Endodermal cell (in vitro differentiated cells): Measurements from ENCODE around the gene BLNK. TPM values are rescaled to one million over a fixed set of nuclear protein-coding genes. Genes with fewer than 3 reads are reported as not detected.

Source experiments
- DNase-seq: peaks from one replicate; pipeline ENCODE4 v3.0.0-alpha.2; 2017
- H3K27ac ChIP-seq: 2 replicates; pipeline ENCODE4 v1.5.1; 2013; ENCODE audit warnings: mild to moderate bottlenecking, low read depth, low read length, moderate library complexity
- H3K27me3 ChIP-seq: 2 replicates; pipeline ENCODE4 v1.6.1; 2013; ENCODE audit warnings: mild to moderate bottlenecking, low read length, moderate library complexity; ENCODE audit not compliant: insufficient read depth, control insufficient read depth, poor library complexity, severe bottlenecking
- H3K36me3 ChIP-seq: 2 replicates; pipeline ENCODE4 v1.7.0; 2013; ENCODE audit warnings: mild to moderate bottlenecking, low read length, moderate library complexity; ENCODE audit not compliant: control insufficient read depth, insufficient read depth
- H3K4me1 ChIP-seq: one replicate; pipeline ENCODE4 v1.7.0; 2013; ENCODE audit warnings: low read length; ENCODE audit not compliant: control insufficient read depth, insufficient read depth
- H3K4me3 ChIP-seq: 2 replicates; pipeline ENCODE4 v1.5.1; 2013; ENCODE audit warnings: mild to moderate bottlenecking, low read length, moderate library complexity
- H3K9ac ChIP-seq: 2 replicates; pipeline ENCODE4 v1.6.1; 2013; ENCODE audit warnings: mild to moderate bottlenecking, low read length, moderate library complexity; ENCODE audit not compliant: poor library complexity, severe bottlenecking; ENCODE audit errors: extremely low read depth
- H3K9me3 ChIP-seq: 2 replicates; pipeline ENCODE4 v1.6.1; 2013; ENCODE audit warnings: mild to moderate bottlenecking, low read length, moderate library complexity; ENCODE audit not compliant: control insufficient read depth
- H3K27ac Mint-ChIP-seq: 2 replicates; pipeline ENCODE4 v1.8.0; 2020; ENCODE audit warnings: mixed read lengths
- H3K27me3 Mint-ChIP-seq: 2 replicates; pipeline ENCODE4 v1.8.0; 2021; ENCODE audit warnings: mild to moderate bottlenecking, mixed read lengths; ENCODE audit not compliant: insufficient read depth
- H3K36me3 Mint-ChIP-seq: 2 replicates; pipeline ENCODE4 v1.8.0; 2020; ENCODE audit warnings: low read depth, mixed read lengths
- H3K4me1 Mint-ChIP-seq: 2 replicates; pipeline ENCODE4 v1.8.0; 2020; ENCODE audit warnings: mixed read lengths
- H3K4me3 Mint-ChIP-seq: 2 replicates; pipeline ENCODE4 v1.8.0; 2020; ENCODE audit warnings: mild to moderate bottlenecking, moderate library complexity, mixed read lengths
- H3K9me3 Mint-ChIP-seq: 2 replicates; pipeline ENCODE4 v1.8.0; 2020; ENCODE audit warnings: mild to moderate bottlenecking, mixed read lengths
- CTCF ChIP-seq: fragments of 200-600 bp; sonication (generic); conservative IDR thresholded peaks from 2 replicates; pipeline ENCODE4 v1.5.0; 2021; ENCODE audit warnings: antibody characterized with exemption, mild to moderate bottlenecking
- WGBS, 2 experiments: methylation state at CpG; one replicate each; pipeline versions ENCODE4 v1.1.5 to v1.1.7; 2013; ENCODE audit warnings: missing lambda C conversion rate in 2 of 2, mixed read lengths in 1 of 2; ENCODE audit not compliant: insufficient coverage in 1 of 2, insufficient read length in 1 of 2; 5-methylcytosine and 5-hydroxymethylcytosine counted together
- total RNA-seq, 2 donors: library from RNA; stranded (reverse); fragmentation: NEBNext Ultra II Directional in 1 of 2; extraction: Animal tissue kit (Norgen Biotek cat#: 25700) in 1 of 2; gene quantifications; 2 replicates in 1 of 2; 3 replicates in 1 of 2; pipeline ENCODE4 v1.2.1, GENCODE V29; 2021

Gene BLNK
- total RNA-seq, 2 donors from 2014 or later = not detected

DNA sequence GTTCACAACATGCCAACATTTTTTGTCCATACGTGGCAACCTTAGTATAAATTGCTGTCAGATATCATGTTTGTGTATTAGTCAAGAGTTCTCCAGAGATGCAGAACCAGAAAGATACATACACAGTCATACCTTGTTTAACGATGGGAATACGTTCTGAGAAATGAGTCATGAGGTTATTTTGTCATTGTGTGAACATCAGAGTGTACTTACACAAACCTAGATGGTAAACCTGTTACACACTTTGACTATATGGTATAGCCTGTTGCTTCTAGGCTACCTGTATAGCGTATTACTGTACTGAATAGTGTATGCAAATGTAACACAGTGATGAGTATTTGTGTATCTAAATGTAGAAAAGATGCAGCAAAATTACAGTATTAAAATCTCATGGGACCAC lies 118.9 kb downstream of the BLNK start:
- no peak for DNase-seq

More for the DNA sequence above, 118.9 kb downstream of the BLNK start:
- Mint-ChIP-seq H3K27ac (no peak overlapping the region), H3K36me3 (peaks cover 76% of the 10 kb centered on the region), H3K4me1 (peaks cover 5% of the 10 kb centered on the region), H3K27me3 (no peaks in the 10 kb centered on the region), H3K4me3 (no peak overlapping the region), H3K9me3 (no peaks in the 10 kb centered on the region)
- Histone ChIP-seq H3K9me3 (no peaks in the 10 kb centered on the region), H3K4me1 (no peaks in the 10 kb centered on the region), H3K9ac (no peak overlapping the region), H3K36me3 (peaks cover 71% of the 10 kb centered on the region), H3K27ac (no peak overlapping the region), H3K27me3 (no peaks in the 10 kb centered on the region), H3K4me3 (no peak overlapping the region)
- TF ChIP-seq CTCF = no peak
- WGBS, 2 experiments = 88 to 94% methylated on average over 2 to 4 of the region's 4 CpGs

Other genes with a start within 250 kb of the BLNK start
- gene CCNJ, start 228.0 kb downstream of the BLNK start, total RNA-seq = 10 to 100 TPM; 24.4 to 25.7 TPM
- gene ZNF518A, start 141.3 kb downstream of the BLNK start, total RNA-seq = 10 to 100 TPM; 43.3 to 45.7 TPM
- not detected for gene DNTT, start 32.9 kb upstream of the BLNK start, total RNA-seq
- gene OPALIN, start 87.4 kb upstream of the BLNK start, total RNA-seq = not detected
- gene TLL2, start 242.4 kb upstream of the BLNK start, total RNA-seq = under 1 TPM; 0.11 to 0.18 TPM